ENCODE results near the gene ACY1.

Gene ACY1

GRCh38 chr3:51966486-51966885 is 16.8 kb upstream of the ACY1 start:
- no peak for DNase-seq

DNA sequence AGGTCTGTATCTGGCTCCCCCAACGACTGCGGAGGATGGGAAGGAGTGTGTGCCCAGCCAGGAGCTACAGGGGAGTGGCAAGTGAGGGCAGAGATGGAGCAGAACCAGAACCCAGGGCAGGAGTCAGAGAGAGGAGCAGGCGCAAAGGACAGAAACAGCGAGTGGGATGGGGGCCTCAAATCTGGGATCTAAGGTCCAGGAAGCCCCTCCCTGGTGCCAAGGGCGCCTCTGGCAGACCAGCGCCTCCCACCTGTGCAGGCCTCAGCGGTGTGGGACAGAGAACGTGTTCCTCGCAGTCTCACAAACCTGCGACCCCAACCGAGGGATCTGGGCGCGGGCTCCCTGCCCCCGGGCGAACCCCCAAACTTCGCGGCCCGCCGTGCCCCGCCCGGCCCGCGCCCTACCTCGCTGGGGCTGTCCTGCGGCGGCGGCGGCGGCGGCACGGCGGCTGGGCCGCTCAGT is 16.4 kb upstream of the ACY1 start:
- no peak for DNase-seq

GRCh38 chr3:51967384-51968169 is 15.8 kb upstream of the ACY1 start, which contains the start of gene PCBP4:
Gene PCBP4 (minus strand): TSS chr3:51967454. CDS start chr3:51961240, 6,214 bp downstream.
- DNase-seq = peak; percentile 71

DNA sequence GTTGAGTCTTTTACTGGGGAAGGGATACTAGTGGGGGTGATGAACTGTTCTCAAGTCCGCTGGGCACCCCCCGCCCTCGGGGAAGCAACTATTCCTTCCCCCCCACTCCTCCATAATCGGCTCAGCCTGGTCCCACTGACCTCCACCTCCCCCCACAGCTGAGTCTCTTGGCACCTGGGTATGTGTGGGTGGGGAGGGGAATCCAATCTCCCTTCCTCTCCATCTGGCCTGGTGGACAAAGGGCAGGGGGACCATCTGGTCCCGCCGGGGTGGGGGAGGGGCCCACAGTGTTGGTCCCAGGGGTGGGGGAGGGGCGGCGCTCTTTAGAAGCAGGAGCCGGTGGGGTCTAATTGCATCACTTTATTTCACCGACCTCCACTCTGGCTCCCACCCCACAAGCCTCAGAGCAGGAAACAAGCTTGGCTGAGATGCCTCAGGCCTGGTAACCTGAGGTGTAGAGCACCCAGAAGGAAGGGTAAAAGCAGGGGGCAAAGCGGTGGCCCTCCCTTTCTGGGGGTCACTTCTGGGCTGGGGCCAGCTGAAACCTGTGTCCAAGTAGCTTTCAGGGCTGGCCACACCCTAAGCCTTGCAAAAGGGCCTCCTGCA is 15.1 kb upstream of the ACY1 start:
- DNase-seq = peak; percentile 12

GRCh38 chr3:51968883-51969678 is 14.3 kb upstream of the ACY1 start:
- DNase-seq = no peak

DNA sequence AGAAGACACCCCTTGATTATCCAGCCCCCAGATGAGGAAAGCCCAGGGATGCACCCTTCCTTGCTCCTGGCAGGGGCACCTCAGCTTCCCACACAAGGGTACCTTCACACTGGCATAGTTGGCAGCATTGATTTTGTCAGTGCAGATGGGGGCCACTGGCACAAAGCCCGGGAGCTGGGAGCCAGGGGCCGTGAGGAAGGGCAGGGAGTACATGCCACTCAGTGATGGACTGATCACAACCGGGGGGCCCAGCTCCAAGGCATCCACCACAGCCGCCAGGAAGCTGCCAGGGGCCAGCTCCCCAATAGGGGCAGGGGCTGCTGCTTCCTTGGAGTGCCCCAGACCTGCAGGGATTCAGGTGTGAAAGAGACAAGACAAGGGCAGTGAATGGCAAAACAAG is 13.5 kb upstream of the ACY1 start:
- DNase-seq = no peak

GRCh38 chr3:51970606-51971300 is 12.6 kb upstream of the ACY1 start:
- DNase-seq = no peak

- no peak for DNase-seq
These were observed 12.0 kb upstream of the ACY1 start for GRCh38 chr3:51971350-51971749.

GRCh38 chr3:51974277-51974962 is 8.9 kb upstream of the ACY1 start:
- DNase-seq = peak; percentile 27

GRCh38 chr3:51974963-51975851 is 8.1 kb upstream of the ACY1 start, which contains the start of gene ABHD14A:
Gene ABHD14A (plus strand): TSS chr3:51975064. CDS start chr3:51975136, 72 bp downstream.
- DNase-seq = peak; percentile 80

DNA sequence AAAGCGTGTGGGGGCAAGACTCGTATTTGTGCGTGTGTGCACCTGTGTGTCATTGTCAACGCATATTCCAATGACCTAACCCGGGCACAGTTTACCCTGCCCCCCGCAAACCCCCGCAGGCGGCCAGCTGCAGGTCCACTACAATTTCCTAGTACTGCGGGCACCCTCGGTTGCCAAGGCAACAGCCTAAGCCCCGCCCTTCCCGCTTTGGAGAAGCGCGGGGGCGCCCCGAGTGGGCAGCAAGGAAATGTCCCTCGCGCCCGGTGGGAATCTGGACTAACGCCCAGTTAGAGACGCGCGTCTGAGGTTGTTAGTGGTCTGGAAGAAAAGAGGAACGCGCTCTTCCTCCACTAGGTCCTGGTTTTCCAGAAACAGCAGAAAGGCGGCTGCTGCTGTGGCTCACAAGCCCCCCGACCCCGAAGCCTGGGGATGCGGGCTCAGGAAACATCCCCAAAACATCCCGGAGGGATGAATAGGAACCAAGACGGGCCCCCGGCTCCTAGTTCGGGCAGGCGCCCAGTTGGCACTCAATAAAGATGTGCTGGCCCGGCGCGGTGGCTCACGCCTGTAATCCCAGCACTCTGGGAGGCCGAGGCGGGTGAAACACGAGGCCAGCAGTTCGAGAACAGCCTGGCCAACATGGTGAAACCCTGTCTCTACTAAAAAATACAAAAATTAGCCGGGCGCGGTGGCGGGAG is 7.3 kb upstream of the ACY1 start:
- peak; percentile 48 for DNase-seq

- DNase-seq = peak; percentile 51
These were observed 5.7 kb upstream of the ACY1 start for GRCh38 chr3:51977446-51978142.

DNA sequence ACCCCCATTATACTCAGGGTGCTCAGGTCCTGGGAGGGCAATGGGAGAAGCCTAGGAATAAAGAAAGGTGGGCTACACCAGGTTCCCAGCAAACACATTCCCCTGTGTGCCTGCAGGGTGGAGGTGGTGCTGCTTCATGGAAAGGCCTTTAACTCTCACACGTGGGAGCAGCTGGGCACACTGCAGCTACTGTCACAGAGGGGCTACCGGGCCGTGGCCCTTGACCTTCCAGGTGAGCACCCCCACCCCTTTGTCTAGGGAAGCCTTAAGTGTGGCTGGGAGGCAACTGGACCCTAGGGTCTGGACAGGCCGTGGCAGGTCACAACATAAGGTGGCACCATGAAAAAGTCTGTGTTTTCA is 5.2 kb upstream of the ACY1 start:
- no peak for DNase-seq

DNA sequence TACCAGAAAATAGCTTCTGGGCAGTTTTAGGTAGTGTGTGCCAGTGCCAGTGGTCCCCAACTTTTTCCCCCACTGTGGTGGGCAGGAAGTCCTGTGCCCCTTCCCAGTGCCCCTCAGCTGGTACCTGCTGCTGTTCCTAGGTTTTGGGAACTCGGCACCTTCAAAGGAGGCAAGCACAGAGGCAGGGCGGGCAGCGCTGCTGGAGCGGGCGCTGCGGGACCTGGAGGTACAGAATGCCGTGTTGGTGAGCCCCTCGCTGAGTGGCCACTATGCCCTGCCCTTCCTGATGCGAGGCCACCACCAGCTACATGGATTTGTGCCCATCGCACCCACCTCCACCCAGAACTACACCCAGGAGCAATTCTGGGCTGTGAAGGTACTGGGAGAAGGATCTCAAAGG is 3.1 kb upstream of the ACY1 start:
- DNase-seq = no peak

- DNase-seq = peak; percentile 38
These were observed 940 bp upstream of the ACY1 start for GRCh38 chr3:51982352-51982837.

GRCh38 chr3:51983578-51984268 is 388 bp downstream of the ACY1 start:
- DNase-seq = no peak

GRCh38 chr3:51984269-51984647 is 923 bp downstream of the ACY1 start:
- no peak for DNase-seq

- DNase-seq = no peak
These were observed 1.7 kb downstream of the ACY1 start for GRCh38 chr3:51985063-51985462.
